LNCaP clone FGC (cell line): ENCODE measurements around the gene SLC24A3.

Source experiments
- DNase-seq: peaks from one replicate; pipeline ENCODE4 v3.0.0-alpha.2; 2011; ENCODE audit warnings: low read depth
- H3K4me3 ChIP-seq: 2 replicates; pipeline ENCODE4 v1.5.1; 2011; ENCODE audit warnings: mild to moderate bottlenecking, low read depth, low read length, control low read depth
- TF ChIP-seq, protein P1 (sequence below): IDR thresholded peaks from 2 replicates; pipeline ENCODE4 v1.5.1; 2012; ENCODE audit warnings: mild to moderate bottlenecking; ENCODE audit not compliant: control insufficient read depth, insufficient read depth; ENCODE audit errors: extremely low read depth

SLC24A3 gene

DNA sequence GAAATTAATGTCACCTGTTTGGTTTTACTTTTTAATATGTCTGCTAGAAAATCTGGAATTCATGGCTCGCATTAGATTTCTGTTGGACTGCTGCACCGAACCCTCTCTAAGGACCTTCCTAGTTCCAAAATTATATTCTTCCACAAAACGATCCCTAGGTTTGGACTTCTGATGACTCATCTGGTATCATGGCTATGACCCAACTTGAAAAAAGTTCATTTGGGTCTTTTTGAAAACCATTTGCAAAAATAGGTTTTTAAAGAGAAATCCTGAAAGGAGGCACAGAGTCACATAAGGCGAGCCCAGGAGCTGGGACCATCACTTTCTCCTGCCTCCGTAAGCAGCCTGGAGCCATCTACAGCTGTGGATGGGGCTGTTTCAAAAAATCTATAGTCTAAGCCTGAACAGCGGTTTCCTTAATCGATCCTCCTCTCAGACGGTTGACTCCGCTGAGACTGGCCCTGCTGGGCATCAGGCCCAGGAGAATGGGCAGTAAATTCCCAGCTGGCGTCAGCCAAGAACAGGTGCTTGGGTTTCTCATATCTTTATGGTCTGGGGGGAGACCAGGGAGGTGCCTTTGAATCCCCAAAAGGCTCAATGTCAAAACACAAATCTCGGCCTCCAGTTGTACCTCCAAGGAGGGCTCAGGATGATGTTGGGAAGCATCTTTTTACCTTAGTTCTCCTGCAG is 44.6 kb downstream of the SLC24A3 start:
- no peak for DNase-seq
- no peak overlapping the region for H3K4me3 ChIP-seq
- TF ChIP-seq, protein P1, sequence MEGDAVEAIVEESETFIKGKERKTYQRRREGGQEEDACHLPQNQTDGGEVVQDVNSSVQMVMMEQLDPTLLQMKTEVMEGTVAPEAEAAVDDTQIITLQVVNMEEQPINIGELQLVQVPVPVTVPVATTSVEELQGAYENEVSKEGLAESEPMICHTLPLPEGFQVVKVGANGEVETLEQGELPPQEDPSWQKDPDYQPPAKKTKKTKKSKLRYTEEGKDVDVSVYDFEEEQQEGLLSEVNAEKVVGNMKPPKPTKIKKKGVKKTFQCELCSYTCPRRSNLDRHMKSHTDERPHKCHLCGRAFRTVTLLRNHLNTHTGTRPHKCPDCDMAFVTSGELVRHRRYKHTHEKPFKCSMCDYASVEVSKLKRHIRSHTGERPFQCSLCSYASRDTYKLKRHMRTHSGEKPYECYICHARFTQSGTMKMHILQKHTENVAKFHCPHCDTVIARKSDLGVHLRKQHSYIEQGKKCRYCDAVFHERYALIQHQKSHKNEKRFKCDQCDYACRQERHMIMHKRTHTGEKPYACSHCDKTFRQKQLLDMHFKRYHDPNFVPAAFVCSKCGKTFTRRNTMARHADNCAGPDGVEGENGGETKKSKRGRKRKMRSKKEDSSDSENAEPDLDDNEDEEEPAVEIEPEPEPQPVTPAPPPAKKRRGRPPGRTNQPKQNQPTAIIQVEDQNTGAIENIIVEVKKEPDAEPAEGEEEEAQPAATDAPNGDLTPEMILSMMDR, result no peak

DNA sequence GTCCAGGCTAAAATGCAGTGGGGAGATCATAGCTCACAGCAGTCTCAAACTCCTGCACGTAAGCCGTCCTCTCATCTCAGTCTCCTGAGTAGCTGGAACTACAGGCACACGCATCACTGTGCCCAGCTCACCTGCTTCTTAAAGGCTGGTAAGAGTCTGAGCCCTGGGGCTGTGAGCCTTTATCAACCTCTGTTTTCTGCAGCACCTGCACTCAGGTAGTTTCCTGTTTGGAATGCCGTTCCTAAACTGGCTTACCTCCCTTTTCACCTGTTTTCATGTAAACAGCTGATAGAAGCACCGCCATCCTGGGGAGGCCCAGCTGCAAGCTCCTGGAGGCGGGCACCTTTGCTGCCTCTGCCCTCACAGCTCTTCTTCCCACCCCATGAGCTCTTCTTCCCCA is 45.4 kb downstream of the SLC24A3 start:
- no peak for DNase-seq
- no peak overlapping the region for H3K4me3 ChIP-seq
- TF ChIP-seq, protein P1, result no peak

DNA sequence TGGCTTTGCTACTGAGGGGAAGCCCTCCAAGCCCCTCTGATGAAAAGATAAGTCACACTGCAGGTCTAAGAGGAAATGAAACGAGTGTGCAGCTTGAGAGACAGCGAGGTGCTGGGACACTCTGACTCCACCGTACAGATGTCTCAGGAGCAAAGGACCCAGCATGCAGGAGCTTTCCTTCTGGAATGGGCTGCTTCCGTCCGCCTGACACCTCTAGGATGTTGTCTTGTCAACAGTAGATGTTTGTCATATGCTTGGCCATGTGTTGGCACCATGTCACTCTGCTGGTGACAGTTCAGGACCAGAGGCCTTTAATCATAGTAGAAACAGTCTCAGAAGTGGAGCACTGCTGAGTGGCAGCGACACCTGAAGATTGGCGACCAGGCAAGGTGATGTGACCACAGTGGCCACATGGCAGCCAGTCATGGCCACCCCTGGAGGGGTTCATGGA is 46.7 kb downstream of the SLC24A3 start:
- TF ChIP-seq, protein P1, result no peak
- no peak overlapping the region for H3K4me3 ChIP-seq
- DNase-seq, result no peak

DNA sequence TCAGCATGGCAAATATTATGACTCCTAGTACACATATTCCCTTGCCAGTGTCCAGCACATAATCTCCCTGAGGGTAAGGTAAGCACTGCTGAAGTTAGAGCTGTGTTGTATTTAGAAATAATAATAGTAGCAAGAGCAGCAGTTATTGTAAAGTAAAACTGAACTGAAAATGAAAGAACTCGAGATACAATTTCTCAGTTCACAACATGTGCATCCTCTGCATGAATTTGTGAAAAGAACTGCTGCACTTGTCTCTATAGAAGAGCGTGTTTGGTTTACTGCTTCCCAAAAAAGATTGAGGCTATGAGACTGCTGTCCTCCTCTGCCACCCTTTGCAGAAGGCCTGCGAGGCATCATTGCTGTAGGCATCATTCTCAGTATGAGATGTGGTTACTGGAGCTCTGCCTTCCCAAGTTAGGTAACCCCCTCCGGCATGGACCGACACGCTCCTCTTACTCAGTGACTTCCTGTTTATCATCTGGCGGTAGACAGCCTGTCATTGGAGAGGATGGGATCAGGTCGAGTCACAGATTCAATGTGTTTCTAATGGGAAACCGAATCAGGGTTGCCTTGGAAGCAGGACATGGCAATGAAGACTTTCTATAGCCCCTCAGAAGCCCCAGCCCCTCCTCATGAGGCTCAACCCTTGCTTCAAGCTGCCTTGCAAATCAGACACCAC is 48.1 kb downstream of the SLC24A3 start:
- DNase-seq, result no peak
- TF ChIP-seq, protein P1, result no peak
- H3K4me3 ChIP-seq, result no peak overlapping the region

DNA sequence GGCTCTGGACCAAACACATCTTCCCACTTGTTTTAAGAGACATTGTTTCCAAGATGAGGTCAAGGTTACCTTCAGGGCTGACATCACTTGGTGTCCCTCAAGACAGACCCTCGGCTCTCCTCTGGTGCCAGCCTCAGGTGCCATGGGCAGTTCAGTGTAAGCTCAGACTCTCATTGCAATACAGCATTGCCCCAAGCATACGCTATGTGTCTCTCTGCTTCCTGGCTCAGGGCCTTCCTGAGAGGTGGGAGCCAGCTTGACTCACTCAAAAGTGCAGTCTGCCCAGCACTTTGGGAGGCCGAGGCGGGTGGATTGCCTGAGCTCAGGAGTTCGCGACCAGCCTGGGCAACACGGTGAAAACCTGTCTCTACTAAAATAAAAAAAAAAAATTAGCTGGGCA is 51.7 kb downstream of the SLC24A3 start:
- DNase-seq, result no peak
- no peak overlapping the region for H3K4me3 ChIP-seq
- TF ChIP-seq, protein P1, result no peak

DNA sequence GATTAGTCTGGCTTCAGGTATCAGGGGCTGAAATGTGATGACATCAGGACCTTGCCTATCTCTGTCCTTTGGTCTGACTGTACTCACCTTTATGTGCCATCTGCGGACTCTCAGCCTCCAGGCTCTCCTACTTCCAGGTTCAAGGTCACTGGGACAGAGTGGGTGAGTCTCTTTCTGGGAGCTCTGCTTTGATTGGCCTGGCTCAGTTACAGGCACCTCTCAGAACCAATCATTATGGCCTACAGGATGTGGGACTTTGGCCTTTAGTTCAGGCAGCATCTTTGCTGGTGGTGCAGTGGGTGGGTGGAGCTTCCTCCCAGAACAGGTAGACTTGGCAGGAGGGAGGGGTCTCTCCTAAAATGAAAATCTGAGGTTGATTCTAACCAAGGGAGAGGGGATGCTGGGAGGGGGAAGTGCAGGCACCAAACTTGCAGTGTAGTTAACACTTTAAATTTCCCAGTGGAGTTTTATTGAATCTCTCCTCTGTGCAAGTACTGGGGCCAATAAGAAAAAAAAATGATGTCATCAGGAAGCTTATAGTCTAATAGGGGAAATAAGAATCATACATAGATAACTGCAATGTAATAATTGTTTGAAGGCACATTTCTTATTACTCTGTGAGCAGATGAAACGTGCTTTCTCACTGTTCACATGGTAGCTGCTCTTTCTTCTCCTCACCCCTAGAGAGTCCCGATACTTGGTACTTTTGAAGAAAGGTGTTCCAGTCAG is 53.4 kb downstream of the SLC24A3 start:
- DNase-seq, result no peak
- no peak overlapping the region for H3K4me3 ChIP-seq
- TF ChIP-seq, protein P1, result no peak
